GM19193 (cell line): ENCODE data around the gene LITAFD.

Experiments
- POLR2A ChIP-seq: IDR thresholded peaks from 4 replicates; pipeline ENCODE4 v1.6.1; 2011; ENCODE audit not compliant: insufficient read depth, insufficient read length; ENCODE audit errors: extremely low read depth

The LITAFD gene

GRCh38 chr16:8882041-8882617, at the start of gene LITAFD:
Gene LITAFD, plus strand, starts transcription at chr16:8882351. Its CDS starts 2,005 bp downstream, at chr16:8884356.
- TF ChIP-seq POLR2A = no peak

- TF ChIP-seq POLR2A = no peak
Observed at GRCh38 chr16:8832717-8833105, 49.4 kb upstream of the LITAFD start.

GRCh38 chr16:8845699-8846298, 36.4 kb upstream of the LITAFD start:
- TF ChIP-seq POLR2A = no peak

- no peak for TF ChIP-seq POLR2A
Observed at GRCh38 chr16:8846401-8846932, 35.7 kb upstream of the LITAFD start.

GRCh38 chr16:8847145-8847544, 35.0 kb upstream of the LITAFD start:
- no peak for TF ChIP-seq POLR2A

- no peak for TF ChIP-seq POLR2A
Observed at GRCh38 chr16:8847623-8848022, 34.5 kb upstream of the LITAFD start.

- no peak for TF ChIP-seq POLR2A
Observed at GRCh38 chr16:8848231-8848938, 33.8 kb upstream of the LITAFD start.

GRCh38 chr16:8848939-8849391, 33.2 kb upstream of the LITAFD start:
- no peak for TF ChIP-seq POLR2A

GRCh38 chr16:8849411-8850011, 32.6 kb upstream of the LITAFD start:
- no peak for TF ChIP-seq POLR2A

GRCh38 chr16:8850279-8850885, 31.8 kb upstream of the LITAFD start:
- TF ChIP-seq POLR2A = peak; percentile 34

GRCh38 chr16:8851761-8852403, 30.3 kb upstream of the LITAFD start:
- no peak for TF ChIP-seq POLR2A

GRCh38 chr16:8852534-8852933, 29.6 kb upstream of the LITAFD start:
- TF ChIP-seq POLR2A = no peak

GRCh38 chr16:8853150-8853549, 29.0 kb upstream of the LITAFD start:
- no peak for TF ChIP-seq POLR2A

GRCh38 chr16:8853611-8854010, 28.5 kb upstream of the LITAFD start:
- no peak for TF ChIP-seq POLR2A

GRCh38 chr16:8854298-8854948, 27.7 kb upstream of the LITAFD start:
- TF ChIP-seq POLR2A = no peak
